Measurements from ENCODE around the gene WIPI1. TPM values are rescaled to one million over a fixed set of nuclear protein-coding genes. Genes with fewer than 3 reads are reported as not detected.

WIPI1 gene
- total RNA-seq, 1 experiment from 2014 or later: 0.43 TPM

DNA sequence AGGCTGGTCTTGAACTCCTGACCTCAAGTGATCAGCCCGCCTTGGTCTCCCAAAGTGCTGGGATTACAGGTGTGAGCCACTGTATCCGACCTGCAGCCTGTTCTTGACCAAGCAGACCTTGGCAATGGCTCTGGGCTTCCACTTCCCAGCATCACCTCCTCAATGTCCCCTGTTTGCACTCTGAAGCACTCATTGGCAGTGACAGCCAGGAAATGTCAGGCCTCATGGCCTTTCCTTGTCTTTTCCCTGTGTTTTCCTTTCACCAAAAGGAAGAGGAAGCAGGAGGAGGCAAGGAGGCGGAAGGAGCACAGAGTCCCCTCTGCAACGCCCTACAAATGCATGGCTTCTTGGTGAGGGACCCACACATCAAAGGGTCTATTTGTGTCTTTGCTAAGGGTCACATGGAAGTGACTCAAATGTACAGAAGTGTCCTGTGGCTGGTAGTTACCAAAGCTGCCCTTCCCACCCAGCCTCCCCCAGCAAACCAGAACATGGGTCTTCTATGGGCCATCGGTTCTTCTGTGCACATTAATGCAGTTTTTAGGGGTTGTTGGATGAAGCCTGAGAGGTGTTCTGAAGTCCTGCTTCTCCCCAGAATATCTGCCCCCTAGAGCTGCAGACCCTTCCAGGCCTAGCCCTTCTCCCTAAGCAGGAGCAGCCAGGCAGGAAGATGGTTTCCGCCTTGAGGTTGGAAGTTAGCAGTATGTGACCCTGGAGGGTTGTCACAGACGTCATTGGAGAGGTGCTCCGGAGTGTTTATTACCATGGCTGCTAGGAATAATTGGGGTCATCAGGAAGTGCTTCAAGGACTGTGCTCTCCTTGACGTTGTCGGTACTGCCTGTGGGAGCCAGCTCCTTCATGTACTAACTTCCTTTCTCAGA is 60.8 kb downstream of the WIPI1 start:
- H3K27me3 ChIP-seq (replicated peaks; ENCODE audit: insufficient read depth, low read depth, low read length, poor library complexity): no peaks in the 10 kb centered on the region
- POLR2A ChIA-PET (ENCODE audit: low non-redundant PET): no interaction called here
- peaks cover 16% of the 10 kb centered on the region for H3K4me1 ChIP-seq (ENCODE audit: insufficient read depth, low read length, poor library complexity, severe bottlenecking)
- no peaks in the 10 kb centered on the region for H3K9me3 ChIP-seq (ENCODE audit: low read depth, low read length, poor library complexity, severe bottlenecking)
- BruUV-seq (replicated peaks): no TSS peak
- TF ChIP-seq, protein P1, sequence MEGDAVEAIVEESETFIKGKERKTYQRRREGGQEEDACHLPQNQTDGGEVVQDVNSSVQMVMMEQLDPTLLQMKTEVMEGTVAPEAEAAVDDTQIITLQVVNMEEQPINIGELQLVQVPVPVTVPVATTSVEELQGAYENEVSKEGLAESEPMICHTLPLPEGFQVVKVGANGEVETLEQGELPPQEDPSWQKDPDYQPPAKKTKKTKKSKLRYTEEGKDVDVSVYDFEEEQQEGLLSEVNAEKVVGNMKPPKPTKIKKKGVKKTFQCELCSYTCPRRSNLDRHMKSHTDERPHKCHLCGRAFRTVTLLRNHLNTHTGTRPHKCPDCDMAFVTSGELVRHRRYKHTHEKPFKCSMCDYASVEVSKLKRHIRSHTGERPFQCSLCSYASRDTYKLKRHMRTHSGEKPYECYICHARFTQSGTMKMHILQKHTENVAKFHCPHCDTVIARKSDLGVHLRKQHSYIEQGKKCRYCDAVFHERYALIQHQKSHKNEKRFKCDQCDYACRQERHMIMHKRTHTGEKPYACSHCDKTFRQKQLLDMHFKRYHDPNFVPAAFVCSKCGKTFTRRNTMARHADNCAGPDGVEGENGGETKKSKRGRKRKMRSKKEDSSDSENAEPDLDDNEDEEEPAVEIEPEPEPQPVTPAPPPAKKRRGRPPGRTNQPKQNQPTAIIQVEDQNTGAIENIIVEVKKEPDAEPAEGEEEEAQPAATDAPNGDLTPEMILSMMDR (conservative IDR thresholded peaks at IDR 0.05; ENCODE audit: low read depth, low read length): no peak
- no peak for TF ChIP-seq EZH2 (IDR thresholded peaks at IDR 0.05; ENCODE audit: borderline replicate concordance, low read depth, low read length, poor library complexity, severe bottlenecking)
- no peak overlapping the region for H3K4me3 ChIP-seq (ENCODE audit: low read depth, low read length, poor library complexity, severe bottlenecking)
- H3K36me3 ChIP-seq (ENCODE audit: insufficient read depth, low read length, poor library complexity, severe bottlenecking): no peaks in the 10 kb centered on the region
- CTCF ChIA-PET: no interaction called here
- DNase-seq (ENCODE audit: low spot score): no peak
- intact Hi-C loops (cut with micrococcal nuclease; ENCODE audit: unreplicated experiment): loop anchor here (10.0 kb wide), 1 partner anchor 58 kb away; the partner anchor contains the start of gene WIPI1
- no peak overlapping the region for H3K27ac ChIP-seq (ENCODE audit: low read depth, low read length, poor library complexity, severe bottlenecking)

DNA sequence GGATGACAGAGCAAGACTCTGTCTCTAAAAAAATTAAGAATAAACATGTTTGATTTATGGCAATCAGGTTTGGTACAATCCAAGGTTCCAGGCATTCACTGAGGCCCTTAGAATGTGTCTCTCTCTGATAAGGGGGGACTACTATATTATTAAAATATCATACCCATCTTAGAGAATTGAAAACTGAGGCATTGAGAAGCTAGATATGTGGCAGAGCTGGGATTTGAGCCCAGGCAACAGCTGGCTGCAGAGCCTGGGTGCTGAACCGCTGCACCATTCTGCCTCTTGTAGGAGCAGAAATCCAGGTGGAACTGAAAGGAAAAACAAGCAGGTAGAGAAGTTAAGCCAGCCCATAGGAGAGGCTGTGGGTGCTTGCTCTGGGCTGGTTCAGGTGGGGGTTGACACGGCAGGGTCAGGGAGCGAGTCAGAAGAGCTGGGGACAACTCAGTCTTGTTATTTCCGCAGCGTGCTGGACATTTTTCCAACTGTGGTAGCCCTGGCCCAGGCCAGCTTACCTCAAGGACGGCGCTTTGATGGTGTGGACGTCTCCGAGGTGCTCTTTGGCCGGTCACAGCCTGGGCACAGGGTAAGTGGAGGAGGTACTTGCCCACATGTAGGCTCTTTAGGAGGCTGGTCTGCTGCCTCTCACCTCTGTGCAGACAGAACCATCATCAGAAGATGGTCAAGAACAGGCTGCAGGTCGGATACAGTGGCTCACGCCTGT is 62.5 kb downstream of the WIPI1 start:
- Histone ChIP-seq H3K4me3 (ENCODE audit: low read depth, low read length, poor library complexity, severe bottlenecking) (no peak overlapping the region), H3K4me1 (ENCODE audit: insufficient read depth, low read length, poor library complexity, severe bottlenecking) (peaks cover 14% of the 10 kb centered on the region), H3K36me3 (ENCODE audit: insufficient read depth, low read length, poor library complexity, severe bottlenecking) (no peaks in the 10 kb centered on the region), H3K27me3 (replicated peaks; ENCODE audit: insufficient read depth, low read depth, low read length, poor library complexity) (no peaks in the 10 kb centered on the region), H3K27ac (ENCODE audit: low read depth, low read length, poor library complexity, severe bottlenecking) (no peak overlapping the region), H3K9me3 (ENCODE audit: low read depth, low read length, poor library complexity, severe bottlenecking) (no peaks in the 10 kb centered on the region)
- ChIA-PET CTCF (no interaction called here), POLR2A (ENCODE audit: low non-redundant PET) (no interaction called here)
- DNase-seq (ENCODE audit: low spot score): no peak
- TF ChIP-seq EZH2 (IDR thresholded peaks at IDR 0.05; ENCODE audit: borderline replicate concordance, low read depth, low read length, poor library complexity, severe bottlenecking): no peak
- intact Hi-C loops (cut with micrococcal nuclease; ENCODE audit: unreplicated experiment): loop anchor here (10.0 kb wide), 1 partner anchor 60 kb away; the partner anchor contains the start of gene WIPI1
- no TSS peak for BruUV-seq (replicated peaks)

DNA sequence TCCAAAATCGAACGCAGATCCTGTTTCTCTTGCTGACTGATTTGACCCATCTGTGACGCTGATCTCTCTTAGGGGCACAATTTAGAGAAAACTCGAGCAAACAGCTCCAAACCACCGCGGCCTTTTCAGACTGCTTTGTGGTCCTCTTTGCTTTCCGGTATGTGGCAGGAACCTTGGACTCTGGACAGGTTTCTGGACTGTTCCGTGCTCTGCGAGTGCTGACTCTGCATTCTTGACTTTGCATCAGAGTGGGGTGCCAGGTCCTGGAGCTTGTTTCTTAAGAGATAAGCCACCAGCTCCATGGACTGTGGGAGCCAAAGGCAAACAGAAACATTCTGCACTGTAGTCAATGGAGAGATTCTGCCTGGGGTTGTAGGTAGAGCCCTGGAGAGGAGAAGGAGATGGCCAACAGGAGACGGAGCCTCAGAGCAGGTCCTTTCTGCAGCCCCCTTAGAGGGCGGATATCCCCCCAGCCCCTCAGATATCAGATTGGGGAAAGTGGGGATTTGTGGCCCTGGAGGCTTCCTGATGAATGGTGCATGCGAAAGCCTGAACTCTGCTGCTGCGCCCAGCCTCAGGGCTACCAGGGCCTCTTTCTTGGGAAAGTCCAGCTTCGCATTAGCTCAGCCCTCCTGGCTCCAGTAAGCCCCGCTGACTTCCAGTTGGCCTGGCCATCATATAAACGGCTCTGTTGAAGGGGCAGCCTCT is 65.6 kb downstream of the WIPI1 start:
- CTCF ChIA-PET: no interaction called here
- no peak overlapping the region for H3K4me3 ChIP-seq (ENCODE audit: low read depth, low read length, poor library complexity, severe bottlenecking)
- intact Hi-C loops (cut with micrococcal nuclease; ENCODE audit: unreplicated experiment): loop anchor here (10.0 kb wide), 1 partner anchor 63 kb away; the partner anchor contains the start of gene WIPI1
- H3K36me3 ChIP-seq (ENCODE audit: insufficient read depth, low read length, poor library complexity, severe bottlenecking): no peaks in the 10 kb centered on the region
- H3K9me3 ChIP-seq (ENCODE audit: low read depth, low read length, poor library complexity, severe bottlenecking): no peaks in the 10 kb centered on the region
- no peak for DNase-seq (ENCODE audit: low spot score)
- H3K27ac ChIP-seq (ENCODE audit: low read depth, low read length, poor library complexity, severe bottlenecking): no peak overlapping the region
- no peaks in the 10 kb centered on the region for H3K4me1 ChIP-seq (ENCODE audit: insufficient read depth, low read length, poor library complexity, severe bottlenecking)
- no peaks in the 10 kb centered on the region for H3K27me3 ChIP-seq (replicated peaks; ENCODE audit: insufficient read depth, low read depth, low read length, poor library complexity)
- POLR2A ChIA-PET (ENCODE audit: low non-redundant PET): no interaction called here
- TF ChIP-seq, protein P1 (conservative IDR thresholded peaks at IDR 0.05; ENCODE audit: low read depth, low read length): no peak
- TF ChIP-seq EZH2 (IDR thresholded peaks at IDR 0.05; ENCODE audit: borderline replicate concordance, low read depth, low read length, poor library complexity, severe bottlenecking): no peak
- BruUV-seq (replicated peaks): no TSS peak

Measured in A673 (cell line).